Measurements from ENCODE around the gene PTTG1. TPM values are rescaled to one million over a fixed set of nuclear protein-coding genes. Genes with fewer than 3 reads are reported as not detected.

Gene PTTG1
- total RNA-seq, 1 donor from 2014 or later, result 0.83 TPM

DNA sequence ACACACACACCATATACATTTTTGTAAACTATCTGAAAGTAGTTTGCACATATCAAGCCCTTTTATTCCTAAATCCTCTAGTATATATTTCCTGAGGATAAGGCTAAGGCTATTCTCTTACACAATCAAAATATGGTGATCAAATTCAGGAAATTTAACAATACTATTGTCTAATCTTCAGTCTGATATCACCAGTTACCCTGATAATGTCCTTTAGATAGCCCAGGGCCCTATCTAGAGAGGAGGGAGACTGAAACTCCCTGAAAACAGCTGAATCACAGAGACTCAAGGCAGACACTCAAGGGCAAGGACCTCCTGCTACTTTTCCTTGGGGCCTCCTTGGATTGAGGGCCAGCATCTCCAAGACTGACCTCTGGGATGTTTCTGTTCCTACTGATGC lies 30.4 kb downstream of the PTTG1 start:
- DNase-seq (ENCODE audit: low spot score) (no peak), ATAC-seq (no peak)

DNA sequence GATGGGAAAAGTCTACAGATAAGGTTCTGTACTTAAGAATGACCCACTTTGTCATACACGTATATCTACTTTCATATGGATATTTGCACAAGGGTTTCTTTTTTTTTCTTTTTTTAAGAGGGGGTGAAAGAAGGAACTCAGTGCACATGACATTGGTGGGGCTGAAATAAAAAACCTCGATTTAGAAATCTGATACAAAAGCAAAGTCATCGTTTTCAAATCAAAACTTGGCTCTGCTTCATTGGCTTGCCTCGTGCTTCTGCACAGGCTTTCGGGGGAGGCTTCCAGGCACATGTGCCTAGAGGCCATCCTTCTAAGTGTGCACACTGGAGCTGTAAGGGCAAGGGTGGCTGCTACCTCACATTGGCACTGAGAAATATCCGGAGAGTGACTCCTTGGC lies 31.1 kb downstream of the PTTG1 start:
- DNase-seq (ENCODE audit: low spot score) (no peak), ATAC-seq (no peak)

DNA sequence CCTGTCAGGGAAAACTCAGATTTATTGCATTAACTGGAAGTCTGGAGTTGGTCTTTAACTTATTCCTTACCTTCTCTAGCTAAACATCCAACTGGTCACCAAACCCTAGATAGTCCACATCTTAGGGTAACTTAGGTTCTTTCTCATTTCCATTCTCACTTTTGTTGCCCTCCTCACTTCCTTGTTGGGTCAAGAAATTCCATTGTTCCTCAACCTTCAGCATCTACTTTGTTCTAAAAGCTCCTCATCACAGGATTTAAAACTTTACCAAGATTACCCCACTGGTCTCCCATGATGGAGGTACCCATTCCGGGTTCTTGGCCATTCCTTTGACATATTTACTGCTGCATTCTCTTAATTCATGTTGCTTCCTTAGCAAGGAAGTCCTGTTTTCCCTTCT lies 32.1 kb downstream of the PTTG1 start:
- ATAC-seq, result no peak
- no peak for DNase-seq (ENCODE audit: low spot score)

DNA sequence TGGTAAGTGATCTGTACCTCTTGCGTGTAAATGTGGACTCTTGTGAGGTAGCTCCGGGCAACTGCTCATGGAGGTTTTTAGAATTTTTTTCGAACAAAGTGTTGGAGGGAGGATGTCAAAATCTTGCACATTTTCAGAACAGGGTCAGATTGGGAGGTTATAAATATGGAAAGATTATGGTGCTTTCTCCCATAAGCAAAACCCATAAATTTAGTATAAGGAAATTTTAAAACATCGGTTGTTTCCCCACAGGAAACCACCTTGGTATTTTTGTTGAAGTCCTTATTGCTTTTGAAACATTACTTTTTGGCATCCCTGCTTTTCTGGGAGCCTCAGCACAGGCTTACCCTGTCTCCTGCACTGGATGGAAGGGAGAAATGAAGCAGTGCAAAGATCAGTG lies 33.9 kb downstream of the PTTG1 start:
- DNase-seq (ENCODE audit: low spot score) (no peak), ATAC-seq (no peak)

DNA sequence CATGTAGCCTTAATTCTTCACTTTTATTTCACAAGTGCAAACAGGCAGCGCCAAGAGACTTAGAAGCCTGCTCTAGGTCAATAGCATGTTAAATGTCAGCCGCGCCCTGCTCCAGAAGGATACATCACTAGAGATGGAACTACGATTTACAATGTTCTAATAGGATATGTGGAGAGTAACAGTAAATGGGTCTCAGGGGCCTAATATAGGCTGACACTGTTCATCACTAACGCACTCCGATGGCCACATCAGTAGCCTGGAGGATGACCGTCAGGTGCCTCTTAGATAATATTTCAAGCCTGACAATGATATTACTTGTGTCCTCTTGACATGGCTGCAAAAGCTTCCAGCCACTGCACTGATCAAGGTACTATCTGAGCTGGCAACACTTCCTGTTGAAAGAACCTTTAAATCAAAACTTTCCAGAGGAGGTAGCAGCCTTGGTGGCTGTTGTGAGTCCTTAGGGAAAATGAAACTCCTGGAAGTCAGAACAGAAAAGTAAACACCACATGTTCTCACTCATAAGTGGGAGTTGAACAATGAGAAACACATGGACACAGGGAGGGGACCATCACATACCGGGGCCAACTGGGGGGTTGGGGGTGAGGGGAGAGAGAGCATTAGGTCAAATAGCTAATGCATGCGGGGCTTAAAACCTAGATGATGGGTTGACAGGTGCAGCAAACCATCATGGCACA lies 35.0 kb downstream of the PTTG1 start:
- no peak for ATAC-seq
- no peak for DNase-seq (ENCODE audit: low spot score)

DNA sequence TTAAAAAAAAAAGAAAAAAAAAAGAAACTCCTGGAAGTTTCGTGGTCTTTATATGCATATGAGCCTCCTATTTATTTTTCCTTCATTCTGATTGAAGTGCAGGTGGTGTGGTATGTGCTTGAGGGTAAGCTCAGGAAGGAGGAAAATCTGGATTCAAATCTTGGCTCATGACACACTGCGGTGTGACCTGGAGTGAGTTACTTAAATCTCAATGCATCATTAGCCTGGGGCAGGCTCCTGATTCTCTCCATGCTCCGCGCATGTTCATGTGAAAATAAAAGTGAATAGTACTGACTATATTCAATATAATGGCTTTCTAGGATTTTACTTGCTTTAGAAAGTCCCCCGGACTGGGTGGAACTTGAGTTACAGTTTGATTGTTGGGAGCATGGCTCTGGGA lies 35.6 kb downstream of the PTTG1 start:
- no peak for DNase-seq (ENCODE audit: low spot score)

DNA sequence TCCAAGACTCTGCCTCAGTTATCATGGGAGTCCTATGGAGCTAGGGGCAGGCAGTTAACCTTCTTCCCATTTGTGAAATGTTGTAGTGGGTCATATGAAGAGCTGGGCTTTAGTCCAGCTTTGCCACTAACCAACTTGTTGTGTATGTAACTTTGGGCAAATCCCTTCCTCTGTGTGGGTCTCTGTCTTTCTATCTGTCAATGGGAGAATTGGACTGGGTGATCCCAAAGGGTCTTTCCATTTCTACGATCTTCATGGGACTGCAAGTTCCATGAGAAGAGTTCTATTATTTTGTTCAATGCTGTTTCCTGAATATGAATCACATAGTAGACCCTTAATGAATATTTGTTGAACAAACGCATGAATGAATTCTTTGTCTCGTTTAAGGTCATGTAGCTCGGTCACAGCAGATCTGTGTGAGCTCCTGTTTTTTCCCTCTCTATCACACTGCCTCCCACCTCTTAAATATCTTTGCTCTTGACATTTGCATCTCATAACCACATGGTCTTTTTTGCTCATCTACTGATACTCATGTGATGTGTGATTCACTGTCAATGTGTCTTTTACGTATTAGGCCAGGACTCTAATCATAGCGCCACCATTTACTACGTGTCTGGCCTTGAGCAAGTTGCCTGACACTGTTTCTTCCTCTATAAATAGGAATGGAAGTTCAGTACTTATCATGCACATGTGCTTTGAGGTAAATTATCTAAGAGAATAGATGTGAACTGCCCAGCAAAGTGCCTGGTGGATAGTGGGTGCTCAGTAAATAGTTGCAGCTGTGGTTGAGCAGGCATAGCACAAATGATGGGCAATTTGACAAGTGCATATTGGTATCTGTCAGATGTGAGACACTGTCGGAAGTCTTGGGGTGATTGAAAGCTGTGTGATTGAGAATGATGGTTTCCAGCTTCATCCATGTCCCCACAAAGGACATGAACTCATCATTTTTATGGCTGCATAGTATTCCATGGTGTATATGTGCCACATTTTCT lies 37.4 kb downstream of the PTTG1 start:
- ATAC-seq, result no peak
- no peak for DNase-seq (ENCODE audit: low spot score)

More for the DNA sequence above, 35.6 kb downstream of the PTTG1 start:
- ATAC-seq, result no peak

DNA sequence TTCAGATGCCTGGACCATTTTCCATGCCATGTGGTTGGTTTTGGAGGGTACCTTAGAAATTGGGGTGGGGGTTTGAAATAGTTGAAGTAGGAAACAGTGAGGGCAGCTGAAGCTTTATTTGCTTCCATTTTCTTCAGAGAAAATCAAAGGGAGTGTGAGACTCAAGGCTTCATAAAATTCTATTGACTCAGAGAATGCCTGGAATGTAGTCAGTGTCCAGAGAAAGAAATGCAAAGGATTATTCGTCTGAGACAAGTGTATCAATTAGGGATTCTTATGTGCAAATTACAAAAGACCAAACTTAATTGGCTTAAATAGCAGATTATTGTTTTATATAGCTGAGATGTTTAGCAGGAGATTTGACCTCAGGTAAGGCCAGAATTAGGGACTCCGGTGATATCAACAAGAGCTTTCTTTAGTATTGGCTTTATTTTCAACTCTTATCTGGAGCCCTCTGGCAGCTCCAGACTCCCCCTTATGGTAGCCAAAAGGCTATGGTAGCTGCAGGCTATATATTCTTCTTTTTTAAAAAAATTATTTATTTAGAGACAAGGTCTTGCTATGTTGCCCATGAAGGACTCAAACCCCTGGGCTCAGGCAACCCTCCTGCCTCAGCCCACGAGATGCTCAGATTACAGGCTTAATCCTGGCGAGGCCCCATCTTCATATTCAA lies 38.9 kb downstream of the PTTG1 start:
- DNase-seq (ENCODE audit: low spot score) (no peak), ATAC-seq (no peak)

DNA sequence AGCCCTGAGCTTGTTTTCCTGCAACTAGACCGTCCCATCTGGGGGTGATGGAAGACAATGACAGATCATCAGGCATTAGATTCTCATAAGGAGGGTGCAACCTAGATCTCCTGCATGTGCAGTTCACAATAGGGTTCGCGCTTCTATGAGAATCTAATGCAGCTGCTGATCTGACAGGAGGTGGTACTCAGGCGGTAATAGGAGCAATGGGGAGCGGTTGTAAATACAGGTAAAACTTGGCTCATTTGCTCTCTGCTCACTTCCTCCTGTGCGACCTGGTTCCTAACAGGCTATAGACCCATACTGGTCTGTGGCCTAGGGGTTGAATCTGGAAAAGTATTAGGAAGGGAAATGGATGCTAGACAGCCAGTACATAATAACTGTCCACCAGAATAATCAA lies 39.7 kb downstream of the PTTG1 start:
- ATAC-seq, result no peak

DNA sequence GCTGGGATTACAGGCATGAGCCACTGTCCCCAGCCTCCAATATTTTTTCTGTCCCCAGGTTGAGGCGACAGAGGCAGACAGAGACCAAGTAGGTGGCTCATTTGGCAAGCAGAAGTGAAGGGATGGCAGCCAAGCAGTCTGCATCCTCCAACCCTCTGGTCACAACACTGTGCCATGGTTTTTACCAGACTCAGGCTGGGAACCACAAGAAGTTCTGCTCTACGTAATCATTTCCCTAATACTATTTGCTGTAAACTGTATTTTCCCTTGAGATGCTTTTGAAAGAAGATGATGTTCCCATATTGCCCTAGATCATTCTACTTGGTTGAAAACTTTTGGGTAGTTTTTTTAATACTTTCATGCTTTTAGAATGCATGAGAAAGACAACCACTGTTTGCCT lies 40.5 kb downstream of the PTTG1 start:
- ATAC-seq (no peak), DNase-seq (ENCODE audit: low spot score) (no peak)

More for the DNA sequence above, 39.7 kb downstream of the PTTG1 start:
- DNase-seq (ENCODE audit: low spot score), result no peak

DNA sequence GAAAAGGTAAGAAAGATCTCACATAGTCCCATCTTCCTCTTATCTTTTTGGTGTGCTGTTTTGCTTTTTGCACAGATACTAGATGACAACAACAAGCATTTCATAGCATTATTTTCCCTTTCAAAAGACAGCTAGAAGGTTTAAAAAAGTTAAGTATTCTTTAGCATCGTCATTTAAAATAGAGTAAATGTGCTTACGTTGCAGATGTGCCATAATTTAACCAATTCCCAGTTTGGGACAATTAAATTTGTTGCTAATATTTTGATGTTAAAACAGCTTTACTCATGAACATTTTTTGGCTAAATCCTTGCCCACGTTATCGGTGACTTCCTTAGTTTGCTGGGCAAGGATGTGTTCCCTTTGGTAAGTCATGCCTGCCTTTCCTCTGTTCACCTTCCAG lies 41.6 kb downstream of the PTTG1 start:
- no peak for ATAC-seq
- no peak for DNase-seq (ENCODE audit: low spot score)

DNA sequence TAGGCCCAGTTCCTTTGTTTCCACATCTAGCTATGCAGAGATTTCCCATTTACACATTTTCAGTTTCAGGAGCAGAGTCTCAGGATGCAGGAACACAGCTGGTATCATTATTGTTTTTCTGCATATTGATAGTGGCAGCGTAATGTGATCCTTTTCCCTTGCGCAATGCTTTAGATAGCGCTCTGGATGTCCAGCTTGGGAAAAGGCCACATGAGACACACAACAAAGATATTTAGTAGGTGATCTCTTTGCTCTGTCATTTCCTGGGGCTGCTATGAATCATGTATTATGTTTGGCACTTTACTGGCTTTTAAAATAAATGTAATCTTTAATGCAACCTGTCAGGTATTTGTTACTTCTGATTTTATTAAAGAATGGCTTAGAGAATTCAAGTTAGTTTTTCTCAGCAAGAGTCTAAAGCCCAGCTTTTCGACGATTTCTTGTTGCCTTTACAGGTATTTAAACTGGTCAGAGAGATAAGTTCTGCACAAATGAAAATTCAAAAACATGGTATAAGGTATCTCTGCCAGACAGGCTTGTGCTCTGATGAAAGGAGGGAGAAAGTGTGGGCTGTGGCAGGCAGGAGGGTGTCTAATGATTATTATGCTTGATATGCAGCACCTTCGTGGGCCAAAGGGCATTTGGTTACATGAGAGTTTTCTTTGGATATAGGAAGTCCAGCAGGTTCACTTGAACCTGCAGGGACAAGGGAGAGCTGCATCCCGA lies 42.2 kb downstream of the PTTG1 start:
- no peak for ATAC-seq
- DNase-seq (ENCODE audit: low spot score), result no peak

DNA sequence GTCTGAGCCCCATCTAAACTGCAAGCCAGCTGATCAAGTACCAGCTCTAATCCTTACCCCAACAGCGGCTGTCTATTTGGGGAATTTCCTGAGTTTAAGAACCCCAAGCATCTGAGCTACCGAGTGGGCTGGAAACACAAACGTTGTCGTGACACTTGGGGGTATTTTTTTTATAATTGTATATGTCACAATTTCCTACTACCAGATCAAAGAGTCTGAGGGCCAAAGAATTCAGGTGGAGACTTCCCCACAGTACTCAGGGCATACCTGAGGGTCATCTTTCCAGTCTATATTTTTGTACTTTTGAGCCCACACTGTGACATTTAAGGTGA lies 42.8 kb downstream of the PTTG1 start:
- no peak for DNase-seq (ENCODE audit: low spot score)
- ATAC-seq, result no peak

DNA sequence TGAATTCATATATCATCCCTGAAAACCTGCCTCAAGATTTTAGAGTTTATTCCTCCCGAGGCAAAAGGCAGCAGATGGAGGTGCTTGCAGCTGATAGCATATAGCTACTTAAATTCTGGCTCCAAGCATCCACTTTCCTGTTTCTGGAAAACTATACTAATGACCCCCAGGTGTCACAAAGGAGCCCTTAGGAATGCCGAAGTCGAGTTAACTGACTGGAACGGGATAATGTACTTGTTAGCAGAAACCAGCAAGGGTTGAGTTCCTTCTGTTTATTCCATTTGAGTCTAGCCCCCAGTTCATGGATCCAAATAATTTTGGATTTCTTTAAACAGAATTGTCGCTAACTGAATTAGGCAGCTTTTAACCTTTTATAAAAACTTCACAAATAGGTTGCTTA lies 44.5 kb downstream of the PTTG1 start:
- DNase-seq (ENCODE audit: low spot score), result no peak

DNA sequence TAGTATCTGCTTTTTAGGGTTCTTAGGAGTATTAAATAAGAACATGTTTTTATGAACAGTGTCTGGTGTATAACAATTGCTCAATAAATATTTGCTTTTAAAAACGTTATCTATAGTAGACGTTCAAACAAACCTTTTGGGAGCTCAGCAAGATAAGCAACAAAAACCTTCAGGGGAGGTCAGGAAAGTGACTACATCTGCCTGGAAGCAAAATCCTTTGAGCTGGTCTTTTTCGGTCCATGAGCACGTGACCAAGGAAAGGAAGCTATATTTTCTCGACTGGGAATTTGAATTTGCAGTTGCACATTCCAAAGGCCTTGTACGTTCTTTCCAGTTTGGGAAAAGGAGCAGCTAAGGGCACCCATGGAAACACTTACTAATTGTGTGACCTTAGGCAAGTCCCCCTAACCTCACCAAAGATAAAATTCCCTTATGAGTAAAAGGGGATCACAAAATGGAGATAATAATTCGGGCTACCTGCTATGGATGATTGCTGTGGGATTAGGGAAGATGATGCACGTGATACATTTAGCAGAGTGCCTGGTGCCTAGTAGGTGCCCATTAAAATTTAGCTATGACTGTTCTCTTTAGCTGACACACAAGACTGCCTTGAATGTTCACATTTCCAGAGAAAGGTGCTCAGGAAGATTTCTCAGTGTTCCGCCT lies 45.4 kb downstream of the PTTG1 start:
- ATAC-seq (no peak), DNase-seq (ENCODE audit: low spot score) (no peak)

More for the DNA sequence above, 44.5 kb downstream of the PTTG1 start:
- ATAC-seq, result no peak

DNA sequence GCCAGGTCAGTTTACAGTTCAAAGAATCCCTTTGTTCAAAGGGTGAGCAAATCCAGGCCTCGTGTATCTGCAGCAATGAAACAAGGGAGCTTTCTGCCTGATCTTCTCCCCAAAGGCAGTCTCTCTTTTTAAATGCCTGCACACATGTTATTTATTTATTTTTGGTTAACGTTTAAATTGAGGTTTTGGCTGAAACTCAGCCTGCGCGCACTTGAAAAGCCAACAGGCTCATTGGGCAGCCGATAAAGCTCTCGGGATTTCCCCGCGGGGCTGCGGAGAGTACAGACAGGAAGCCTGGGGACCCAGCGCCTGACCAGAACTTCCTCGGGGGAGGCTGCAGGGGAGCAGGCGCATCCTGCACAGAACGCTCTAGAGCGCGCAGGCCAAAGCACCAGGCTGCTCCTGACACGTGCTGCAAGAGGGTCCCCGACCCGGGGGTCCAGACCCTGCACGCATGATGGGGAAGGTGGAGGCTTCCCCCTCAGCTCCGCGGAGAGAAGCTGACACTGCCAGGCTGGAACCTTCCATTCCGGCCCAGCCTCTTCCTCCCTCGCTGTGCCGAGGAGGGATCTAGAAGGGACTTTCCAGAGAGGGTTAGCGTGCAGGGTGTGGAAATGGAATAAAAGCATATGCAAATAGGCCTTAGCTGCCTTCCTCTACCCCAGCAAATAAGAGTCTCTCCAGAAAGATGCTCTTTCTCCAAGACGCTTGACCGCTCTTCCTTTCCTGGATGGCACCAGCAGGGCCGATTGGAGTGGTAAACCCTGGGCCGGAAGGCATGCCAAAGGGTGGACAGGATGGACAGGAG lies 46.1 kb downstream of the PTTG1 start:
- DNase-seq (ENCODE audit: low spot score), result peak; percentile 67
- ATAC-seq, result peak; percentile 92

DNA sequence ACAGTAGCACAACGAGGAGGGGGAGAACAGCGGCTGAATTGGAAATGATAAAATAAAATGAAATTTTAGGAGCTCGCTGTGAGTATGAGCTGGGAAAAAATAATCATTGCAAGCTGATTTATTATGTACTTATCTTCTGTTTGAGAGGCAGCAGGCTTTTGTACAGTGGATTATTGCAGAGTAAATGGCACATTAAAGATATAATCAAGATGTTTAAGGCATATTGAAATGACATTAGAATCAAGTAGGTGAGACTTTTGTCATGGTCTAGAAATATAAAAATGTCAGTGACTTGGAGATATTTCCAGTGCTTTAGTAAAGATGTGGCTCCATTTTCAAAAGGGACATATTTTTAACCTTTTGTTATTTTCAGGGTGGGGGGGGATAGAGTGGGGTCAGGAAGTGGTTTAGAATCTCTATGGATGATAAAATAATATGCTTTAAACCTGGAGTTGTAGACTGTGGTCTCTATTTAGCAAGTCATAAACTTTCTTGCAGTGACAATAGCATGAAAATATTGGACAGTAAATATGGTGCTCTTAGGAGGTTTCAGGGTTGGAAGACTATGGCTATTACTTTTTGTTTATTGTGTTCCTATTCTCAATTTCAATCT lies 46.8 kb downstream of the PTTG1 start:
- ATAC-seq, result no peak

DNA sequence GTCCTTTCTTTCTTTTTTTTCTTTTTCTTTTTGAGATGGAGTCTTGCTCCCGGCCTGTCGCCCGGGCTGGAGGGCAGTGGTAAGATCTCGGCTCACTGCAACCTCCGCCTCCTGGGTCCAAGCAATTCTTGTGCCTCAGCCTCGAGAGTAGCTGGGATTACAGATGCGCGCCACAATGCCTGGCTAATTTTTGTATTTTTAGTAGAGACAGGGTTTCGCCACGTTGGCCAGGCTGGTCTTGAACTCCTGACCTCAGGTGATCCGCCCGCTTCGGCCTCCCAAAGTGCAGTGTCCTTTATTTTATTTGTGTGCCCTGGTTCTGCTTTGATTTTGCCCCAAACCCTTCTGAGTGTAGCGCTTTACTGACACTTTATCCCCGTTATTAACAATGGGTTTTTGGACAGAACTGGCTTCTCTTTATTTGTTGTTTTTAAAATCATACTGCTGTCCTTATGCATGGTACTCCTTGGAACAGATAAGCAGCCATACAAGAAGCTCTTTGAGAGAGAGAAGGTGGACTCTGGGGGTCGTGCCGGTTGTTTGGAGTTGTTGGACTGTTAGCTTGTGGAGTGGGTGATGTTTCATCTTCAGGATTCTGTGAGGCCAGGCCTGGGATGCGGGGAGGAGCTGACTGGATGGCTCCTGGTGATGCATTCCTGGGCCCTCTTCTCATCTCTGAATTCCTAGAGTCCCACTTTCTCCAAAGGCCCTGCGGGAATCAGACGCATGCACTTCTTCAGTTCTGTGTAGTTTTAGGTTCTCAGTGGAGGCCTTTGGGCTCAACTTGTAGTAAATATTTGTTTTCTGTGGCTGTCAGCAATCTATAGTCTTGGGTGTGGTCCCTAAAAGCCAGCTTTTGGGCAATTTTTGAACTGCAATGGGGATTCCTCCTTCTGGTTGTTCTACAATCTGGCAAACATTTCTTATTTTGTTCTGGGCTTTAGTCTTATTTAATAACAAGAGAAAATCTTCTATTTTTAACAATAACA lies 47.8 kb downstream of the PTTG1 start:
- DNase-seq (ENCODE audit: low spot score), result no peak
- ATAC-seq, result no peak

More for the DNA sequence above, 46.8 kb downstream of the PTTG1 start:
- no peak for DNase-seq (ENCODE audit: low spot score)
